Right cardiac atrium (tissue), 5 donors: ENCODE measurements around the gene PCNT. TPM values are rescaled to one million over a fixed set of nuclear protein-coding genes. Genes with fewer than 3 reads are reported as not detected.
A peak's percentile ranks its signal among the peaks of the same experiment; 100 is the strongest.
"Not testable (repeated sequence)": the region's sequence is repeated elsewhere in the genome, so short reads cannot be mapped to it uniquely, and the experiment has no call there.

Experiments
- ATAC-seq, 2 donors: fragments of 200-7000 bp; cut with Tn5 transposase; one replicate each; pipeline versions ENCODE4 v1.8.0 to v1.9.1; 2020; ENCODE audit warnings: moderate library complexity in 2 of 2, mild to moderate bottlenecking in 1 of 2
- DNase-seq, 3 donors: peaks; one replicate each; pipeline ENCODE4 v3.0.0-alpha.2; 2020
- H3K27ac ChIP-seq: one replicate; pipeline ENCODE4 v1.5.1; 2013; ENCODE audit warnings: mild to moderate bottlenecking, low read length, control low read depth, moderate library complexity
- H3K27me3 ChIP-seq: one replicate; pipeline ENCODE4 v1.6.1; 2013; ENCODE audit not compliant: control insufficient read depth, insufficient read depth
- H3K4me1 ChIP-seq: one replicate; pipeline ENCODE4 v1.6.1; 2013; ENCODE audit warnings: low read length; ENCODE audit not compliant: control insufficient read depth, insufficient read depth
- H3K4me3 ChIP-seq: one replicate; pipeline ENCODE4 v1.5.1; 2013; ENCODE audit warnings: low read length, control low read depth
- H3K9me3 ChIP-seq: one replicate; pipeline ENCODE4 v1.6.1; 2013; ENCODE audit warnings: low read length; ENCODE audit not compliant: control insufficient read depth
- WGBS: extraction: QIAGEN DNeasy Blood & Tissue Kit; methylation state at CpG from one replicate; pipeline ENCODE4 v1.1.7; 2013; 5-methylcytosine and 5-hydroxymethylcytosine counted together
- intact Hi-C, 4 donors: fragments of 100-400 bp; cut with DNase I; formaldehyde crosslinking; loops; one replicate each; pipeline versions ENCODE4 v1.11.0 to v1.14.0; 2022 to 2023
- polyA plus RNA-seq: library from polyadenylated mRNA; stranded (reverse); fragments of 200-250 nt; gene quantifications from one replicate; pipeline ENCODE4 v1.2.3, GENCODE V29; 2013
- total RNA-seq, 4 donors: library from RNA; stranded (reverse); fragmentation: NEBNext Ultra II Directional; extraction: Animal tissue kit (Norgen Biotek cat#: 25700); gene quantifications; one replicate each; pipeline ENCODE4 v1.2.1, GENCODE V29; 2021
- donor health status: healthy with polysubstance abuse.
- donor health status: DM: no; HTN: yes; CAD: no.
- donor health status: DM: no; HTN: no; CAD: no.
- donor health status: DM: no; HTN: yes; CAD: no; lungs with severe emphysema.
- donor health status: DM: yes; HTN: yes; CAD: no.

PCNT gene
- total and polyA plus RNA-seq, 5 donors: 20.8 to 29.6 (median 27.6) TPM

DNA sequence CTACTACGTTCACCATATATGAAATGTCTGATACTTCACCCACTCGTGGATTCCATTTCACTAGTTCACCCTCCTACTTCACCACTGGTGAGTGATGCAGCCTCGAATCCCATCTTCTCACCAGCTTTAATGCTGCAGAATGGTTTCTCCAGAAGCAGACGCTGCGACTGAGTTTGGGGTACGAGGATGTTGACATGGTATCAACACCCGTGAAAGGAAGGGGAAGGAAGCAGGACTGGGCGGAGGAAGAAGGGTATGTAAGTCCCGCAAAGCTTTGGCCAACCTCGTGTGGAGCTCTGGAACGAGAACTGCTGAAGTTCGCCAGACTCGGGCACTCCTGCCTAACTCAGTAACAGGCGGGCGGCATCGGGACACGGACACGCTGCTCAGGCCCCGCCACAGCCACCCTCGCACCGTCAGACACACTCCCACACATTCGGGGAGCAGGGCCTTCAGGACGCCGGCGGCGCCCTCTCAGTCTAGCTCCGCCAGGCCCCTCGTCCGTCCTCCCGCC, 133.9 kb downstream of the PCNT start:
- Histone ChIP-seq H3K4me1 (peaks cover 20% of the 10 kb centered on the region), H3K27ac (peak overlapping the region; percentile 93), H3K4me3 (peak overlapping the region; percentile 62), H3K9me3 (no peaks in the 10 kb centered on the region), H3K27me3 (no peaks in the 10 kb centered on the region)
- ATAC-seq (peak; percentile 8 to 25), DNase-seq (peak in 2 of 3 donors; percentile 49 to 79)
- under 1% methylated on average over 30 of the region's 30 CpGs for WGBS
- intact Hi-C loops: no loop called here

DNA sequence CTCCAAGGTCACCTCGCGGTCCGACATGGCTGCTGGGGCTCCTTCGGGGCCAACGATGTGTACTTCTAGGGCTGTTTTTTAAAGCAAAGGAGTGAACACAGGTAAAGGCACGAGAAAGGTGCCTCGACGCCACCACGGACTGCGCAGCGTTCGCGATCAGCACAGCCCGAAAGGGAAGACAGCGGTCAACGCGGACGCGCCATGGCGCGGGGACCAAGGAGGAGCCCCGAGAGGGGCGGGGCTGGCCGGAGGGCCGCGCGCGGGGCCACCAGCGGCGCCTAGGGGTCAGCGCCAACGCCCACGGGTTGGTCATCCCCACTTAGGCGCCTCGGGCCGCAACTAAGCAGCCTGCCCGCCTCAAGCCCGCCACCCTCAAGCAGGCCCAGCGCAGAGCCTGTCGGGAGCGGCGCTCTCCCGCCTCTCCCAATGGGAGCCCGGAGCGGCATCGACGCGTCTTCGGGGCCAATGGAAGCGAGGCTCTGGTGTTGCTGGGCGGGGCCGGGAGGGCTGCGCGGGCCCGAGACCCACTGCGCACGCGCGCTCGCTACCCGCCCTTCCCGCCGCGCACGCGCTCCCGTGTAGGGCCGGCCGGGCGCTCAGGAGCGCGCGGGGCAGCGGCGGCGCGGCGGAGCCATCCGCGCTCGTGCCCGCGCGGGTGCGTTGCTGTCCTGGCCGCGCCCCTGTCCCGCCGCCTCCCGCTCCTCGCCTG, 134.5 kb downstream of the PCNT start, which contains the start of gene DIP2A:
Gene DIP2A (plus strand): TSS at position 577 of the 709 bp plus-strand sequence. CDS start 241 bp downstream, outside the sequence.
- Histone ChIP-seq H3K9me3 (no peaks in the 10 kb centered on the region), H3K27me3 (no peaks in the 10 kb centered on the region), H3K27ac (peak within 1 kb of the TSS; percentile 93), H3K4me3 (peak within 1 kb of the TSS; percentile 88), H3K4me1 (peaks cover 20% of the 10 kb centered on the region)
- ATAC-seq (peak; percentile 96 to 97), DNase-seq (peak; percentile 96 to 99 (median 98))
- intact Hi-C loops: no loop called here
- WGBS: under 1% methylated on average over 91 of the region's 91 CpGs

GRCh38 chr21:46459024-46459355, 135.0 kb downstream of the PCNT start:
- ATAC-seq: no peak
- Histone ChIP-seq H3K27me3 (no peaks in the 10 kb centered on the region), H3K9me3 (no peaks in the 10 kb centered on the region), H3K4me3 (peak overlapping the region; percentile 88), H3K4me1 (peaks cover 19% of the 10 kb centered on the region), H3K27ac (peak overlapping the region; percentile 45)
- DNase-seq: no peak
- intact Hi-C loops: no loop called here
- WGBS: under 1% methylated on average over 36 of the region's 36 CpGs

DNA sequence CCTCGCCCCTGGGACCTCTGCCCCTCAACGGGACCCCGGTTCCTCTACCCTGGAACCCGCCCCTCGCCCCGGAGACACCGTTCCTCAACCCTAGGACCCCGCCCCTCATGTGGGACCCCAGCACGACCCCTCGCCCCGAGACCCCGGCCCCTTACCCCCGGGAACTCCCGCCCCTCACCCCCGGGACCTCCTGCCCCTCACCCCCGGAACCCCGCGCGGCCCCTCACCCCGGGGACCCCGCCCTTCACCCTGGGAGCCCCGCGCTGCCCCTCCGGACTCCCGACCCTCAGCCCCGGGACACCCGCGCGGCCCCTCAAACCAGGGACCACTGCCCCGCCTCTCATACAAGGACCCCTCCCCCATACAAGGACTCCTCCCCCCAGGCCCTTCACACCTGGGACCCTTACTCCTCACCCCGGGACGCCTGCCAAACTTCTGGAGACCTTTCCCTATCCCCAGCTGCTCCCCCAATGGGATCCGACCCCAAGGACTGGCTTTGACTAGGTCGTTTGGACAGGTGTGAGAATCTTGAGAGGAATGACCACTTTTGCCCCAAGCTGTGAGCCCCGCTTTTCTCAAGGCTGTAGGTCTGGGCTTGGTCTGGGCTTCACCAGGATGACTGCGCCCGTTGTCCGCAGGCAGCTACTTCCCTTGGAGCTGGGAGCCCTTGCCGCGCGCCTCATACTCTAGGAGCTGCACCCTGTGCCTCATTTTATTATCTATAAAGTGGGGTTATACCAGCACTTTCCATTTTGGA, 135.6 kb downstream of the PCNT start:
- H3K4me1 ChIP-seq: peaks cover 16% of the 10 kb centered on the region
- H3K27me3 ChIP-seq: no peaks in the 10 kb centered on the region
- peak overlapping the region; percentile 88 for H3K4me3 ChIP-seq
- WGBS: 1% methylated on average over 41 of the region's 41 CpGs
- peak overlapping the region; percentile 71 for H3K27ac ChIP-seq
- intact Hi-C loops: no loop called here
- H3K9me3 ChIP-seq: no peaks in the 10 kb centered on the region
- ATAC-seq (peak in 1 of 2 donors; percentile 27), DNase-seq (peak; percentile 58 to 77 (median 75))

GRCh38 chr21:46461909-46462308, 138.0 kb downstream of the PCNT start:
- no peak for DNase-seq
- H3K9me3 ChIP-seq: no peaks in the 10 kb centered on the region
- WGBS: 58% methylated on average over 5 of the region's 5 CpGs
- H3K4me1 ChIP-seq: peaks cover 3% of the 10 kb centered on the region
- no peak for ATAC-seq
- H3K4me3 ChIP-seq: no peak overlapping the region
- intact Hi-C loops: no loop called here
- peak overlapping the region; percentile 8 for H3K27ac ChIP-seq
- no peaks in the 10 kb centered on the region for H3K27me3 ChIP-seq

GRCh38 chr21:46465153-46465552, 141.2 kb downstream of the PCNT start:
- ATAC-seq, DNase-seq, H3K27ac ChIP-seq, H3K4me3 ChIP-seq, H3K4me1 ChIP-seq, H3K27me3 ChIP-seq, intact Hi-C loops, H3K9me3 ChIP-seq: not testable (repeated sequence)
- WGBS: 91% methylated on average over 6 of the region's 6 CpGs

- intact Hi-C loops: no loop called here
- H3K4me1 ChIP-seq: no peaks in the 10 kb centered on the region
- ATAC-seq: no peak
- no peaks in the 10 kb centered on the region for H3K27me3 ChIP-seq
- no peak overlapping the region for H3K4me3 ChIP-seq
- H3K27ac ChIP-seq: no peak overlapping the region
- H3K9me3 ChIP-seq: no peaks in the 10 kb centered on the region
- DNase-seq: no peak
- 74% methylated on average over 3 of the region's 3 CpGs for WGBS
Measured at GRCh38 chr21:46465651-46466050, 141.7 kb downstream of the PCNT start.

DNA sequence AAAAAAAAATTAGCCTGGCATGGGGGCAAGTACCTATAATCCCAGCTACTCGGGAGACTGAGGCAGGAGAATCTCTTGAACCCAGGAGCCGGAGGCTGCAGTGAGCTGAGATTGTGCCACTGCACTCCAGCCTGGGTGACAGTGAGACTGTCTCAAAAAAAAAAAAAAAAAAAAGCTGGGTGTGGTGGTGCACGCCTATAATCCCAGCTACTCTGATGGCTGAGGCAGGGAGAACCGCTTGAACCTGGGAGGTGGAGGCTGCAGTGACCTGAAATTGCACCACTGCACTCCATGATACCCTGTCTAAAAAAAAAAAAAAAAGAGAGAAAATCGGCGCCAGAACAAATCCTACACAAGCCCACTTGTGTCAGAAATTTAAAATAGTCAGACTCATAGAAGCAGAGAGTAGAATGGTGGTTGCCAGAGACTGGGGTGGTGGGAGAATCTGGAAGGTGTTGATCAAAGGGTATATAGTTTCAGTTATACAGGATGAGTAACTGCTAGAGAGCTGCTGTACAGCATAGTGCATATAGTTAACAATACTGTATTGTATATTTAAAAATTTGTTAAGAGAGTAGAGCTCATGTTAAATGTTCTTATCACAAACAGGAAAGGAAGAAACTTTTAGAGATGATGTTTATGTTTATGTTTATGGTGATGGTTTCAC, 144.3 kb downstream of the PCNT start:
- intact Hi-C loops: no loop called here
- Histone ChIP-seq H3K4me3 (no peak overlapping the region), H3K27ac (no peak overlapping the region), H3K27me3 (no peaks in the 10 kb centered on the region), H3K4me1 (peaks cover 9% of the 10 kb centered on the region), H3K9me3 (no peaks in the 10 kb centered on the region)
- 91% methylated on average over 6 of the region's 6 CpGs for WGBS
- no peak for DNase-seq
- no peak for ATAC-seq

- Histone ChIP-seq H3K4me1 (peaks cover 9% of the 10 kb centered on the region), H3K4me3 (no peak overlapping the region), H3K27me3 (no peaks in the 10 kb centered on the region), H3K27ac (no peak overlapping the region), H3K9me3 (no peaks in the 10 kb centered on the region)
- WGBS: 78% methylated on average over 3 of the region's 3 CpGs
- DNase-seq: no peak
- intact Hi-C loops: no loop called here
- ATAC-seq: no peak
Measured at GRCh38 chr21:46469275-46469674, 145.3 kb downstream of the PCNT start.

GRCh38 chr21:46471514-46471913, 147.6 kb downstream of the PCNT start:
- intact Hi-C loops: no loop called here
- Histone ChIP-seq H3K4me1 (peaks cover 12% of the 10 kb centered on the region), H3K27ac (no peak overlapping the region), H3K9me3 (no peaks in the 10 kb centered on the region), H3K4me3 (no peak overlapping the region), H3K27me3 (no peaks in the 10 kb centered on the region)
- 78% methylated on average over 1 of the region's 1 CpG for WGBS
- DNase-seq: no peak
- no peak for ATAC-seq

- 63% methylated on average over 6 of the region's 6 CpGs for WGBS
- no peak for DNase-seq
- no peaks in the 10 kb centered on the region for H3K27me3 ChIP-seq
- H3K4me1 ChIP-seq: peaks cover 12% of the 10 kb centered on the region
- H3K9me3 ChIP-seq: no peaks in the 10 kb centered on the region
- intact Hi-C loops: no loop called here
- no peak overlapping the region for H3K27ac ChIP-seq
- peak; percentile 63 to 79 for ATAC-seq
- no peak overlapping the region for H3K4me3 ChIP-seq
Measured at GRCh38 chr21:46472246-46472645, 148.3 kb downstream of the PCNT start.
